ENCODE results near the gene CLDN18. TPM values are rescaled to one million over a fixed set of nuclear protein-coding genes. Genes with fewer than 3 reads are reported as not detected.

Gene CLDN18
- total RNA-seq, 1 experiment from 2014 or later, result not detected

DNA sequence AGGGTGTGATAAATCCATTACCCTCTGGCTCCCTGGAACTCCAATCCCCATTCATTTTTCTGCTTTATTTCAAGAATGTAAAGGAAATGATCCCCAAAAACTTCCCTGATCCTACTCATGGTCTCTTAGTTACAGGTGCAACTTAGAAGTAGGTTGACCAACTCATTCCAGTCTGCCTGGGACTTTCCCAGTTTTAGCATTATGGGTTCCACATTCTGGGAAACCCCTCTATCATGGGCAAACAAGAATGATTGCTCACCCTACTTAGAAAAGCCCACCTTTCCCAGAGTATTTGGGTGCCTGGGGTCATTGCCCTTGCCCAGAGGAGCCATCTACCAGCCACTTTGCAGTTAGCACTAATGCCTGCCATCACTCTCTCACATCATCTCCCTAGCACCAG is 15.6 kb downstream of the CLDN18 start:
- no peak for DNase-seq (ENCODE audit: low read depth)

DNA sequence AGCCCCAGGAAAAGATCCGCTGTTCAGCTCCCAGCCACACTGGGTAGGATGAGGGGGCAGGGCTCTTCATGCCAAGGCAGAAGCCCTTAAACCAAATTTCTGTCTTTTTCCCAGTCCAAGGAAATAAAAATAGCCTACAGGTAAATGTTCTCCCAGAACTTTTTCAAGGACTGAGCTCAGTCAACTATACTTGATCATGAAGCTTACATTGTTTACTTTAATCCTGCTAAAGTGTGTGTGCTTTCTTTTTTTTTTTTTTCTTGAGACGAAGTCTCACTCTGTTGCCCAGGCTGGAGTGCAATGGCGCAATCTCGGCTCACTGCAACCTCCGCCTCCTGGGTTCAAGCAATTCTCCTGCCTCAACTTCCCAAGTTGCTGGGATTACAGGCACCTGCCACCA is 17.9 kb downstream of the CLDN18 start:
- no peak for DNase-seq (ENCODE audit: low read depth)

DNA sequence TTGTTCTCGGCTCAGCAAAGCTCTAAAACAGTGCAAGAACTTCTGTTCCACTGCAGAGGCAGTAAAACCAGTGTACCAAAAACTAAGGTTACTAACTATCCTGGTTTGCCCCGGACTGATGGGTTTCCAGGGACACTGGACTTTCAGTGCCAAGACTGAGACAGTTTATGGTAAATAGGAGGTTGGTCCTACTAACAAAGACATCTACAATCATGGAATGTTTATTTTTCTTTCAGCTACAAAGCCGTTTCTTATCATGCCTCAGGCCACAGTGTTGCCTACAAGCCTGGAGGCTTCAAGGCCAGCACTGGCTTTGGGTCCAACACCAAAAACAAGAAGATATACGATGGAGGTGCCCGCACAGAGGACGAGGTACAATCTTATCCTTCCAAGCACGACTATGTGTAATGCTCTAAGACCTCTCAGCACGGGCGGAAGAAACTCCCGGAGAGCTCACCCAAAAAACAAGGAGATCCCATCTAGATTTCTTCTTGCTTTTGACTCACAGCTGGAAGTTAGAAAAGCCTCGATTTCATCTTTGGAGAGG is 20.8 kb downstream of the CLDN18 start:
- DNase-seq (ENCODE audit: low read depth), result no peak

- DNase-seq (ENCODE audit: low read depth), result no peak
Observed at GRCh38 chr3:138031536-138031935, 21.6 kb downstream of the CLDN18 start.

DNA sequence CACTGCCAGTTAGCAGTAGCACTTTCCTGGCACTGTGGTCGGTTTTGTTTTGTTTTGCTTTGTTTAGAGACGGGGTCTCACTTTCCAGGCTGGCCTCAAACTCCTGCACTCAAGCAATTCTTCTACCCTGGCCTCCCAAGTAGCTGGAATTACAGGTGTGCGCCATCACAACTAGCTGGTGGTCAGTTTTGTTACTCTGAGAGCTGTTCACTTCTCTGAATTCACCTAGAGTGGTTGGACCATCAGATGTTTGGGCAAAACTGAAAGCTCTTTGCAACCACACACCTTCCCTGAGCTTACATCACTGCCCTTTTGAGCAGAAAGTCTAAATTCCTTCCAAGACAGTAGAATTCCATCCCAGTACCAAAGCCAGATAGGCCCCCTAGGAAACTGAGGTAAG is 22.6 kb downstream of the CLDN18 start:
- DNase-seq (ENCODE audit: low read depth), result no peak

DNA sequence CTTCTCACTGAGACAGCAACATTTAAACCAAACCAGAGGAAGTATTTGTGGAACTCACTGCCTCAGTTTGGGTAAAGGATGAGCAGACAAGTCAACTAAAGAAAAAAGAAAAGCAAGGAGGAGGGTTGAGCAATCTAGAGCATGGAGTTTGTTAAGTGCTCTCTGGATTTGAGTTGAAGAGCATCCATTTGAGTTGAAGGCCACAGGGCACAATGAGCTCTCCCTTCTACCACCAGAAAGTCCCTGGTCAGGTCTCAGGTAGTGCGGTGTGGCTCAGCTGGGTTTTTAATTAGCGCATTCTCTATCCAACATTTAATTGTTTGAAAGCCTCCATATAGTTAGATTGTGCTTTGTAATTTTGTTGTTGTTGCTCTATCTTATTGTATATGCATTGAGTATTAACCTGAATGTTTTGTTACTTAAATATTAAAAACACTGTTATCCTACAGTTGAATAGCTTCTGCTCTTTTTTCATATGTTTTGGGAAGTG is 23.3 kb downstream of the CLDN18 start:
- DNase-seq (ENCODE audit: low read depth), result no peak

- no peak for DNase-seq (ENCODE audit: low read depth)
Observed at GRCh38 chr3:138034918-138035317, 25.0 kb downstream of the CLDN18 start.

GRCh38 chr3:138036572-138036971 is 26.6 kb downstream of the CLDN18 start:
- no peak for DNase-seq (ENCODE audit: low read depth)

DNA sequence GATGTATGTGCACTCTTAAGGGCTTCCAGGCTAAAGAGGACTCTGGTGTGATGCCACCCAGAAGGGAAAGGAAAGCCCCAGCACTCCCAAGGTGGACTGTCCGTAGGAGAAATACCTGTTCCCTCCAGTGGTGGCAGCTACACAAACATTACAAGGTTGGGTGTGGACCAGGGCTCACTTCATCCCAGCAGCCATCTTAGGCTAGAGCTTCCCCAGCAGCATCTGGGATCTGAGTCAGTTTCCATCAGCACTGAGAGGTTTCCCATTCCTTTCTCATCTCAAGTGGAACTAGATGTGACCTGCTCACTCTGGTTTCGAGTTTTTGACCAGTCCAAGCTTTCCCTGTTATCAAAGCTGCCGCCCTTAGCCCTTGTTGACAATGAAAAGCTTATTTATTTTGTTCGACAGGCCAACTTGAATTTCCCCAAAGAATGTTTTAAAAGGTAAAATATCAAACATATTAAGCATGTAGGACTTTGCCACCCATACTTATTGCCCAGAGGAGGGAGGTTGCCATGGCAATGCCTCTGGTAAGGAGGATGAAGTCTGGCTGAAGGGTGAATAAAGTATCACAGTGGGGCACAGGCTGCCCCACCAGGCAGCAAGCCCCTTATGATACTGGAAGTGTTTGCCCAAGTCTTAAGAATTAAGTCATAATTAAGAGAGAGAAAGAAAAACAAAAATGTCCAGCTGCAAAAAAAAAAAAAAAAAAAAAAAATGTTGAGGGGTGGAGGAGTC is 28.9 kb downstream of the CLDN18 start:
- DNase-seq (ENCODE audit: low read depth), result no peak

DNA sequence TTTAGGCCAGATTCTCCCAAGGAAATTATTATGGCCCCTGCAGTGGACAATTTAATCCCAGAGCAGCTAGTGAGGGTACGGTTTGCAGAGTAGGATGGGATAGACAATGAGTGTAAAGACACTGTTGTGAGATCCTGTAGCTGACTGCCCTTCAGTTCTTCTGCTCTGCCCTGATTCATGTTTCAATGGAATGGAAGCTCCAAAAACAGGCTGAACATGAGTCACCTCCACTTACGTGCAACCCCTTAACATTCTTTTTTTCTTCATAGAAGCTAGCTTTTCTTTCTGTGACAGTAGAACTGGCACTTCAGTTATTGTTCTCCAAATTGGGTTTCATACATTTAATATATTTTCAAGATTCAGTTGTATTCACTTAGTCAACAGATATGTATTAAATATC is 32.1 kb downstream of the CLDN18 start:
- DNase-seq (ENCODE audit: low read depth), result peak; percentile 68

- DNase-seq (ENCODE audit: low read depth), result peak; percentile 76
Observed at GRCh38 chr3:138043266-138044029, 33.5 kb downstream of the CLDN18 start.

- no peak for DNase-seq (ENCODE audit: low read depth)
Observed at GRCh38 chr3:138046085-138046484, 36.1 kb downstream of the CLDN18 start.

- no peak for DNase-seq (ENCODE audit: low read depth)
Observed at GRCh38 chr3:138046955-138047354, 37.0 kb downstream of the CLDN18 start.

DNA sequence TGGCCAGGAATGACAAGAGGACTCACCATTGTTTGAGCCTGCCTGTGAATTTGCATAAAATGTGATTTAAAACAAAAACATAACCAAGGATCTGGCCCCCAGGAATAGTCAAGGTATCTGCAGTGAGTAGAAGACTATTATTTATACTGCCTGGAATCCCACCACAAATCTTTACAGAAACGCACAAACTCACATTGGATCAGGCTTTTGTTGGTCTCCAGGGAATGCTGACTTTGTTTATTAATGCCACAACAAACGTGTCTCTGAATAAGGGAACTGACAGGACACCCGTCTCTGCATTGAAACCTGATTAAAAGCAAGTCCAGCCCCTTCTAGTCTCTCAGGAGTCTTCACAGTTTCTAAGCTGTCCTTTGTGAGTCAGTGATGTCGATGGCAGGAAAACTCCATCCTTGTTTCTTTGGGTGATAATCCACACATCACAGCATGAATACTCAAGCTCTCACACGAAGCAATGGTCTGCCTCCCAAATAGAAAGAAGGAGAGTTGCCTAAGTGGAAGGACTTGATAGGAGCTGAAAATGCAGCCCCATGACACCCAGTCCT is 37.7 kb downstream of the CLDN18 start:
- no peak for DNase-seq (ENCODE audit: low read depth)

GRCh38 chr3:138049157-138049919 is 39.4 kb downstream of the CLDN18 start:
- no peak for DNase-seq (ENCODE audit: low read depth)

GRCh38 chr3:138051947-138052802 is 42.2 kb downstream of the CLDN18 start:
- peak; percentile 49 for DNase-seq (ENCODE audit: low read depth)

DNA sequence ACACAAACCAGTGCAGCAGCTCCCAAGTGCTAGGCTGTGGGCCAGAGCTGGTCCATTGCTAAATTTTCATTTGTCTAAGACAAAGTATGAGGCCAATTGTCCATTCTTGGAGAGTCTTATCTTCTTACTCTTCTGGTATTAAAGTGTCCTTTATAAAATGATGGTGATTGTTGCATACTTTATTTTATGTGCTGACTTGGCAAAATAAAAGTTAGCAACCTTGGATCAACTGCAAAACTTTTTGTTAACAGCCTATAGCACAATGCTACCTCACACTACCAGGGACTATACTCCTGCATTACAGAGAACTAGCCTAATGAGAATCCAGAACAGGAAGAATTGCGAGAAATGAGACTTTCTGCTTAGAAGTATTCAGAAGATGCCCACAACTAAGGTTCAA is 44.1 kb downstream of the CLDN18 start:
- DNase-seq (ENCODE audit: low read depth), result no peak

- no peak for DNase-seq (ENCODE audit: low read depth)
Observed at GRCh38 chr3:138057384-138057783, 47.4 kb downstream of the CLDN18 start.

GRCh38 chr3:138059261-138059660 is 49.3 kb downstream of the CLDN18 start:
- no peak for DNase-seq (ENCODE audit: low read depth)

DNA sequence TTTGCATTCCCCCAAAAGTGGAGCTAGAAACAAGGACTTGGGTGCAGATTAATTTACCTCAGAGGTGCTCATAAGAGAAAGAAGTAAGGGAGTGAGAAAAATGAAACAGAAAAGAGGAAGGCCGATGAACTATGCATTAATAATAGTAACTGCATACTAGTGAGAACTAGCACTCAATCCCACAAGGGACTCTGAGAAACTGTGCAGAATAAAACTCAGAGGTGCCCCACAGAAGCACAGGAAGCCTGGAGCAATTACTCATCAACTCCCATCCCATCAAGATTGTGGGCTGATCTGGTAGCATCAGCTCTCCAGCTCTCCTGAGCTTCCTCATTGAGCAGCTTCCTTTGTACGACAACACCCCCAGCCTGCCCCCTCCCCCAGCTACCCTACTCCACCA is 50.8 kb downstream of the CLDN18 start:
- no peak for DNase-seq (ENCODE audit: low read depth)

DNA sequence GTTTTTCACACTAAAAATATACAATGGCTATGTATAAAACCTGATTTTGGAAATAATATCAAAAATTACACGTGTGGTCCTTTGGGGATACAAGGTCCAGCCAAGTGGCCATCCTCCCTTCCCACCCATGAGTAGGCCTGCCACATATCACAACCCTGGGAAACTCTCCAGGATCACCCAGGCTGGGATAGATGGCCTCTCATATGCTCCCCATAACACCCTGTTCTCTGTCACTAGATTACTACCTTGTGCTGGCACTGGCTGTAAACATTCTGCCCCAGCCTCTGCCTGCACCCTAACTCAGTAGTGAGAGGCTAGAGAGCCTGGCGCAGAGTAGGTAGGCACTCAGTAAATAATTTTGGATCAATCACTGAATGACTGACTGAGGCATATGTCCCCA is 52.1 kb downstream of the CLDN18 start:
- no peak for DNase-seq (ENCODE audit: low read depth)

Data from RPMI7951 (cell line).